OCI-LY7 (cell line): ENCODE measurements around the gene ZNF277. TPM values are rescaled to one million over a fixed set of nuclear protein-coding genes. Genes with fewer than 3 reads are reported as not detected.

ENCODE experiments used
- BruUV-seq: library from RNA; stranded (reverse); fragments of 400-500 nt; replicated peaks from 2 replicates; lab custom pipeline; 2021; lab: Mats Ljungman, UMichigan
- CTCF ChIA-PET: fragments of 300-600 bp; sonication (Branson Sonifier 250); formaldehyde crosslinking; loops from one replicate; lab custom pipeline; 2022; ENCODE audit warnings: antibody characterized with exemption; ENCODE audit not compliant: unreplicated experiment; lab: Charles Lee
- POLR2A ChIA-PET: fragments of 300-600 bp; sonication (Branson Sonifier 250); formaldehyde crosslinking; loops from one replicate; lab custom pipeline; 2022; ENCODE audit warnings: antibody characterized with exemption; lab: Charles Lee
- DNase-seq: peaks from one replicate; pipeline ENCODE4 v3.0.0-alpha.2; 2015; ENCODE audit warnings: low spot score
- H2AFZ ChIP-seq: fragments of 200-600 bp; sonication (generic), shearing (Covaris generic); 2 replicates; pipeline ENCODE4 v1.6.1; 2014; ENCODE audit warnings: mild to moderate bottlenecking, antibody characterized with exemption, low read length, moderate library complexity
- H3K27ac ChIP-seq: fragments of 200-600 bp; sonication (generic); 2 replicates; pipeline ENCODE4 v1.5.1; 2014; ENCODE audit warnings: mixed run types, low read depth, mild to moderate bottlenecking, moderate library complexity, low read length, inconsistent platforms; ENCODE audit not compliant: poor library complexity, severe bottlenecking
- H3K36me3 ChIP-seq: fragments of 200-600 bp; sonication (generic); 2 replicates; pipeline ENCODE4 v1.6.1; 2014; ENCODE audit warnings: mild to moderate bottlenecking, antibody characterized with exemption, low read length, moderate library complexity, mixed read lengths; ENCODE audit not compliant: insufficient read depth
- H3K4me1 ChIP-seq: fragments of 200-600 bp; sonication (generic); 2 replicates; pipeline ENCODE4 v1.5.1; 2014; ENCODE audit warnings: mild to moderate bottlenecking, low read length; ENCODE audit not compliant: insufficient read depth, poor library complexity, severe bottlenecking
- H3K4me2 ChIP-seq: fragments of 200-600 bp; sonication (generic); 2 replicates; pipeline ENCODE4 v1.6.1; 2014; ENCODE audit warnings: mild to moderate bottlenecking, low read length
- H3K4me3 ChIP-seq: fragments of 200-600 bp; sonication (generic); 2 replicates; pipeline ENCODE4 v1.5.1; 2014; ENCODE audit warnings: mild to moderate bottlenecking, low read depth, low read length; ENCODE audit not compliant: poor library complexity, severe bottlenecking
- H3K79me2 ChIP-seq: fragments of 200-600 bp; sonication (generic); 2 replicates; pipeline ENCODE4 v1.6.1; 2016; ENCODE audit warnings: low read depth, mild to moderate bottlenecking, low read length, moderate library complexity, mixed read lengths; ENCODE audit not compliant: insufficient read depth
- H3K9me2 ChIP-seq: fragments of 200-600 bp; sonication (generic); 2 replicates; pipeline ENCODE4 v1.6.1; 2016; ENCODE audit warnings: mild to moderate bottlenecking, low read length, mixed read lengths; ENCODE audit not compliant: insufficient read depth
- H3K9me3 ChIP-seq: fragments of 200-600 bp; sonication (generic); 2 replicates; pipeline ENCODE4 v1.6.1; 2014; ENCODE audit warnings: mild to moderate bottlenecking, mixed run types, low read length, mixed read lengths
- H4K20me1 ChIP-seq: fragments of 200-600 bp; sonication (generic); 2 replicates; pipeline ENCODE4 v1.6.1; 2014; ENCODE audit warnings: mild to moderate bottlenecking, antibody characterized with exemption, low read length, moderate library complexity, mixed read lengths; ENCODE audit not compliant: insufficient read depth
- CTCF ChIP-seq: fragments of 200-600 bp; sonication (generic); conservative IDR thresholded peaks from 2 replicates; pipeline ENCODE4 v1.5.1; 2014; ENCODE audit warnings: mild to moderate bottlenecking, antibody characterized with exemption, low read length, moderate library complexity, mixed read lengths
- EZH2phosphoT487 ChIP-seq: fragments of 200-600 bp; sonication (generic); IDR thresholded peaks from 2 replicates; pipeline ENCODE4 v1.6.1; 2018; ENCODE audit warnings: low read depth, borderline replicate concordance, mild to moderate bottlenecking, mixed run types, antibody characterized with exemption, low read length, moderate library complexity, mixed read lengths
- intact Hi-C: fragments of 100-400 bp; cut with micrococcal nuclease; formaldehyde crosslinking; loops from one replicate; pipeline ENCODE4 v1.10.0; 2022; ENCODE audit not compliant: unreplicated experiment
- total RNA-seq, 2 experiments: library from RNA; depleted of rRNA in 1 of 2; stranded (reverse); fragments of >200 nt in 1 of 2; shearing (Covaris generic) in 1 of 2; gene quantifications; 2 replicates each; pipeline ENCODE4 v1.2.3, GENCODE V29; 2014 to 2022

ZNF277 gene
- total RNA-seq, 2 experiments from 2014 or later = 18.1 to 20.5 TPM

GRCh38 chr7:112338786-112339185 is 132.3 kb downstream of the ZNF277 start:
- Histone ChIP-seq H3K9me3 (no peaks in the 10 kb centered on the region), H4K20me1 (no peaks in the 10 kb centered on the region), H3K9me2 (no peaks in the 10 kb centered on the region), H3K79me2 (no peaks in the 10 kb centered on the region), H3K4me1 (no peaks in the 10 kb centered on the region), H3K4me2 (no peak overlapping the region), H2AFZ (no peak overlapping the region), H3K36me3 (peaks cover 22% of the 10 kb centered on the region), H3K27ac (no peak overlapping the region), H3K4me3 (no peak overlapping the region)
- DNase-seq = no peak
- POLR2A ChIA-PET = interaction anchor here (0.6 to 0.7 kb wide), 2 partner anchors 8 to 119 kb away, joined by 3 read pairs; no protein-coding TSS in a partner anchor
- intact Hi-C loops = no loop called here
- CTCF ChIA-PET = no interaction called here
- no peak for TF ChIP-seq CTCF
- no peak for TF ChIP-seq EZH2phosphoT487
- no TSS peak for BruUV-seq

GRCh38 chr7:112341464-112341863 is 135.0 kb downstream of the ZNF277 start:
- no peak for TF ChIP-seq EZH2phosphoT487
- no peak for TF ChIP-seq CTCF
- H3K4me3 ChIP-seq = no peak overlapping the region
- no peaks in the 10 kb centered on the region for H4K20me1 ChIP-seq

GRCh38 chr7:112346381-112347060 is 140.0 kb downstream of the ZNF277 start:
- Histone ChIP-seq H3K9me2 (no peaks in the 10 kb centered on the region), H3K4me1 (no peaks in the 10 kb centered on the region), H4K20me1 (no peaks in the 10 kb centered on the region), H3K4me3 (no peak overlapping the region), H2AFZ (no peak overlapping the region), H3K27ac (no peak overlapping the region), H3K36me3 (peaks cover 22% of the 10 kb centered on the region), H3K4me2 (no peak overlapping the region), H3K9me3 (no peaks in the 10 kb centered on the region), H3K79me2 (no peaks in the 10 kb centered on the region)
- intact Hi-C loops = no loop called here
- TF ChIP-seq CTCF (no peak), EZH2phosphoT487 (no peak)
- CTCF ChIA-PET = no interaction called here
- no peak for DNase-seq
- BruUV-seq = no TSS peak
- POLR2A ChIA-PET = interaction anchor here (0.7 to 1.1 kb wide), 3 partner anchors 8 to 81 kb away, joined by 3 to 4 read pairs (median 3); no protein-coding TSS in a partner anchor

More at GRCh38 chr7:112341464-112341863, 135.0 kb downstream of the ZNF277 start:
- Histone ChIP-seq H3K9me3 (no peaks in the 10 kb centered on the region), H3K4me1 (no peaks in the 10 kb centered on the region), H3K9me2 (no peaks in the 10 kb centered on the region), H3K4me2 (no peak overlapping the region), H3K79me2 (no peaks in the 10 kb centered on the region), H3K27ac (no peak overlapping the region), H2AFZ (no peak overlapping the region), H3K36me3 (peaks cover 25% of the 10 kb centered on the region)
- intact Hi-C loops = no loop called here
- no peak for DNase-seq
- BruUV-seq = no TSS peak
- CTCF ChIA-PET = no interaction called here
- POLR2A ChIA-PET = interaction anchor here (0.6 to 1.7 kb wide), 2 partner anchors 9 to 321 kb away, joined by 3 to 5 read pairs; no protein-coding TSS in a partner anchor
